Kidney (tissue), 14 donors: ENCODE results near the gene POGK. TPM values are rescaled to one million over a fixed set of nuclear protein-coding genes. Genes with fewer than 3 reads are reported as not detected.
A peak's percentile ranks its signal among the peaks of the same experiment; 100 is the strongest.

Experiments used
- DNase-seq, 5 donors: peaks; one replicate each; pipeline ENCODE4 v3.0.0-alpha.2; 2013 to 2020
- FAIRE-seq: peaks from 2 replicates; lab custom pipeline; 2012; peaks lifted over from hg19 to GRCh38; lab: Jason Lieb, UNC
- H3K27ac ChIP-seq, 2 donors: one replicate each; pipeline ENCODE4 v1.7.0; 2013; ENCODE audit warnings: low read depth in 2 of 2, low read length in 2 of 2, inconsistent platforms in 1 of 2
- H3K27me3 ChIP-seq: one replicate; pipeline ENCODE4 v1.7.1; 2013; ENCODE audit warnings: low read length, inconsistent platforms; ENCODE audit not compliant: control insufficient read depth, insufficient read depth
- H3K36me3 ChIP-seq, 3 donors: one replicate each; pipeline versions ENCODE4 v1.7.0 to v1.7.1; 2013; ENCODE audit warnings: low read length in 3 of 3, control low read depth in 1 of 3, inconsistent platforms in 1 of 3; ENCODE audit not compliant: insufficient read depth in 3 of 3, control insufficient read depth in 2 of 3
- H3K4me1 ChIP-seq, 3 donors: one replicate each; pipeline versions ENCODE4 v1.7.0 to v1.7.1; 2013; ENCODE audit warnings: low read length in 3 of 3, inconsistent platforms in 1 of 3, low read depth in 1 of 3; ENCODE audit not compliant: control insufficient read depth in 2 of 3, insufficient read depth in 2 of 3
- H3K4me3 ChIP-seq, 3 donors: one replicate each; pipeline versions ENCODE4 v1.7.0 to v1.8.1; 2013; ENCODE audit warnings: low read length in 3 of 3, control low read depth in 1 of 3, inconsistent platforms in 1 of 3
- H3K9ac ChIP-seq, 3 donors: one replicate each; pipeline versions ENCODE4 v1.7.0 to v1.7.1; 2013; ENCODE audit warnings: low read length in 3 of 3, control low read depth in 1 of 3, inconsistent platforms in 1 of 3
- H3K9me3 ChIP-seq, 3 donors: one replicate each; pipeline versions ENCODE4 v1.7.0 to v1.7.1; 2013; ENCODE audit warnings: low read length in 3 of 3, control low read depth in 1 of 3, inconsistent platforms in 1 of 3; ENCODE audit not compliant: control insufficient read depth in 2 of 3, insufficient read depth in 1 of 3
- CTCF ChIP-seq: IDR thresholded peaks from 3 replicates; pipeline ENCODE4 v1.5.1; 2012; ENCODE audit warnings: mild to moderate bottlenecking, moderate library complexity, borderline replicate concordance; ENCODE audit not compliant: insufficient read depth; ENCODE audit errors: extremely low read depth
- intact Hi-C: fragments of 100-400 bp; cut with DNase I; formaldehyde crosslinking; loops from one replicate; pipeline ENCODE4 v1.11.1; 2022
- polyA plus RNA-seq: library from polyadenylated mRNA; stranded (reverse); fragments of 350-450 nt; fragmentation: Illumina TruSeq; extraction: RNeasy Lipid Tissue Mini Kit (QIAGEN cat#74804); gene quantifications from one replicate; pipeline ENCODE4 v1.2.3, GENCODE V29; 2014; ENCODE audit warnings: low read depth, low replicate concordance; ENCODE audit not compliant: insufficient read depth
- total RNA-seq: library from RNA; stranded (reverse); fragmentation: NEBNext Ultra II Directional; extraction: Animal tissue kit (Norgen Biotek cat#: 25700); gene quantifications from one replicate; pipeline ENCODE4 v1.2.1, GENCODE V29; 2021
- donor health status: control.
- donor health status: control.
- donor health status: control.
- donor health status: control.
- donor health status: control.
- donor health status: DM: yes; HTN: yes; CAD: no.
- donor health status: Normal renal cell carcinoma (clear cell type).

POGK gene
- total and polyA plus RNA-seq, 2 donors from 2014 or later, result 13.1 to 40.7 TPM

GRCh38 chr1:166843322-166843721 is 4.0 kb downstream of the POGK start:
- no peak overlapping the region for H3K27ac ChIP-seq
- no peak for DNase-seq
- intact Hi-C loops, result no loop called here
- no peak for TF ChIP-seq CTCF
- no peak overlapping the region for H3K4me3 ChIP-seq
- no peaks in the 10 kb centered on the region for H3K9me3 ChIP-seq
- H3K9ac ChIP-seq, result no peak overlapping the region
- peaks cover 4 to 61% (median 44%) of the 10 kb centered on the region in 3 donors for H3K36me3 ChIP-seq
- no peak for FAIRE-seq
- no peaks in the 10 kb centered on the region for H3K27me3 ChIP-seq
- peaks cover 4 to 33% (median 27%) of the 10 kb centered on the region in 3 donors for H3K4me1 ChIP-seq

- Histone ChIP-seq H3K4me1 (peaks cover 0 to 29% (median 25%) of the 10 kb centered on the region in 3 donors), H3K27me3 (no peaks in the 10 kb centered on the region), H3K27ac (peak overlapping the region; percentile 9 to 59), H3K36me3 (peaks cover 6 to 66% (median 50%) of the 10 kb centered on the region in 3 donors), H3K9me3 (no peaks in the 10 kb centered on the region), H3K9ac (no peak overlapping the region), H3K4me3 (no peak overlapping the region)
- intact Hi-C loops, result no loop called here
- DNase-seq (no peak), FAIRE-seq (no peak)
- TF ChIP-seq CTCF, result no peak
Observed at GRCh38 chr1:166843769-166844596, 4.7 kb downstream of the POGK start.

DNA sequence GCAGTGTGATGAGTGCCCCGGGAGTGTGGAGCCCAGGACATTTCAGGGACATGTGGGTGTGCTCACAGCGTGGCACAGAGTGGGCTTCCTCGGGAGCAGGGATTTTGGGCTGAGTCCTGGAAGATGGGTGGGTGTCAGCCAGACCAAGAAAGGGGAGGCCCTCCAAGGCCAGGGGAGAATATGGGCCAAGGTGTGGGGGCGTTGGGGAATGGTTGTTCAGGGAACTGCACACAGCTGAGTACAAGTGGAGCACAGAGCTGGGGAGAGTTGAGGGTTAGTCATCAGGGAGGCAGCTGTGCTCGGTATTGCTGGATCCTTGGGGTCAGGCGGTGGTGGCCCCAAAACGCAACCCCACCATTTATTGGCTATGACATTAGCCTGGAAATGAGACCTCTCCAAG is 5.5 kb downstream of the POGK start:
- TF ChIP-seq CTCF, result no peak
- Histone ChIP-seq H3K27me3 (no peaks in the 10 kb centered on the region), H3K9me3 (no peaks in the 10 kb centered on the region), H3K27ac (peak overlapping the region; percentile 9 to 59), H3K36me3 (peaks cover 6 to 74% (median 58%) of the 10 kb centered on the region in 3 donors), H3K9ac (no peak overlapping the region), H3K4me1 (peaks cover 0 to 29% (median 25%) of the 10 kb centered on the region in 3 donors), H3K4me3 (no peak overlapping the region)
- DNase-seq, result no peak
- no peak for FAIRE-seq
- intact Hi-C loops, result no loop called here
